ENCODE results near the gene MCM9. TPM values are rescaled to one million over a fixed set of nuclear protein-coding genes. Genes with fewer than 3 reads are reported as not detected.
"Not testable (repeated sequence)": the region's sequence is repeated elsewhere in the genome, so short reads cannot be mapped to it uniquely, and the experiment has no call there.

Gene MCM9
- total RNA-seq, 1 experiment from 2014 or later, result 18.6 TPM

DNA sequence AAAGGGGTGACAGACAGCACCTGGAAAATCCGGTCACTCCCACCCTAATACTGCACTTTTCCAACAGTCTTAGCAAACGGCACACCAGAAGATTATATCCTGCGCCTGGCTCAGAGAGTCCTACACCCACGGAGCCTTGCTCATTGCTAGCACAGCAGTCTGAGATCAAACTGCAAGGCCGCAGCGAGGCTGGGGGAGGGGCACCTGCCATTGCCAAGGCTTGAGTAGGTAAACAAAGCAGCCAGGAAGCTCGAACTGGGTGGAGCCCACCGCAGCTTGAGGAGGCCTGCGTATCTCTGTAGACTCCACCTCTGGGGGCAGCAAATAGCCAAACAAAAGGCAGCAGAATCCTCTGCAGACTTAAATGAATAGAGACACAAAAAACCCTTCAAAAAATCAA lies 138.4 kb downstream of the MCM9 start:
- not testable (repeated sequence) for H3K4me2 ChIP-seq (ENCODE audit: insufficient read depth, insufficient read length, low read length); H3K27me3 Mint-ChIP-seq (ENCODE audit: low read depth); H3K27ac ChIP-seq (ENCODE audit: insufficient read length, low read depth, low read length); H2BK15ac ChIP-seq (ENCODE audit: low read depth, low read length); H3K4me3 Mint-ChIP-seq; H4K8ac ChIP-seq (replicated peaks; ENCODE audit: insufficient read length, low read depth, low read length); H2AFZ ChIP-seq (ENCODE audit: low read length); H3K4me1 ChIP-seq (ENCODE audit: insufficient read depth, low read length); H2BK12ac ChIP-seq (ENCODE audit: insufficient read length, low read depth, low read length); H3K23ac ChIP-seq (ENCODE audit: insufficient read length, low read depth, low read length); H2AK5ac ChIP-seq (ENCODE audit: insufficient read length, low read length); H3K18ac ChIP-seq (ENCODE audit: insufficient read length, low read depth, low read length); H3K4ac ChIP-seq (ENCODE audit: low read depth, low read length); H2BK120ac ChIP-seq (ENCODE audit: low read depth, low read length, poor library complexity, severe bottlenecking); H2BK20ac ChIP-seq (ENCODE audit: low read depth, low read length, poor library complexity, severe bottlenecking); H3K9me3 ChIP-seq (ENCODE audit: control insufficient read depth, low read depth, low read length); H4K20me1 ChIP-seq (ENCODE audit: control insufficient read depth, insufficient read depth, insufficient read length); H2BK5ac ChIP-seq (ENCODE audit: insufficient read length, low read length); H4K5ac ChIP-seq (ENCODE audit: insufficient read length, low read depth, low read length); H3K79me1 ChIP-seq (ENCODE audit: insufficient read depth, low read depth, low read length, poor library complexity, severe bottlenecking); H3K27ac Mint-ChIP-seq; H3K56ac ChIP-seq (ENCODE audit: insufficient read length, low read depth, low read length); H4K91ac ChIP-seq (ENCODE audit: insufficient read length, low read depth, low read length); H3K14ac ChIP-seq (ENCODE audit: insufficient read depth, low read length); H3T11ph ChIP-seq (ENCODE audit: low read length); H3K79me2 ChIP-seq (ENCODE audit: insufficient read depth, low read length); H3K9ac ChIP-seq (ENCODE audit: extremely low read depth, insufficient read length, low read length); H3K27me3 ChIP-seq (ENCODE audit: insufficient read depth, low read length); H3K23me2 ChIP-seq (ENCODE audit: insufficient read length, low read depth, low read length, poor library complexity, severe bottlenecking)
- peaks cover 24 to 36% of the 10 kb centered on the region in 2 experiments for H3K9me3 Mint-ChIP-seq
- DNase-seq, result peak; percentile 90
- TF ChIP-seq, protein P1, sequence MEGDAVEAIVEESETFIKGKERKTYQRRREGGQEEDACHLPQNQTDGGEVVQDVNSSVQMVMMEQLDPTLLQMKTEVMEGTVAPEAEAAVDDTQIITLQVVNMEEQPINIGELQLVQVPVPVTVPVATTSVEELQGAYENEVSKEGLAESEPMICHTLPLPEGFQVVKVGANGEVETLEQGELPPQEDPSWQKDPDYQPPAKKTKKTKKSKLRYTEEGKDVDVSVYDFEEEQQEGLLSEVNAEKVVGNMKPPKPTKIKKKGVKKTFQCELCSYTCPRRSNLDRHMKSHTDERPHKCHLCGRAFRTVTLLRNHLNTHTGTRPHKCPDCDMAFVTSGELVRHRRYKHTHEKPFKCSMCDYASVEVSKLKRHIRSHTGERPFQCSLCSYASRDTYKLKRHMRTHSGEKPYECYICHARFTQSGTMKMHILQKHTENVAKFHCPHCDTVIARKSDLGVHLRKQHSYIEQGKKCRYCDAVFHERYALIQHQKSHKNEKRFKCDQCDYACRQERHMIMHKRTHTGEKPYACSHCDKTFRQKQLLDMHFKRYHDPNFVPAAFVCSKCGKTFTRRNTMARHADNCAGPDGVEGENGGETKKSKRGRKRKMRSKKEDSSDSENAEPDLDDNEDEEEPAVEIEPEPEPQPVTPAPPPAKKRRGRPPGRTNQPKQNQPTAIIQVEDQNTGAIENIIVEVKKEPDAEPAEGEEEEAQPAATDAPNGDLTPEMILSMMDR (conservative IDR thresholded peaks at IDR 0.05), result peak; percentile 31; the same call in 2 of the 3 replicates
- H3K4me1 Mint-ChIP-seq, result peaks cover 7 to 11% of the 10 kb centered on the region in 2 experiments
- no CpG with 5 or more reads among the region's 9 CpGs for WGBS (ENCODE audit: extremely low coverage, insufficient read length, low lambda C conversion rate)
- peaks cover 9 to 32% (median 11%) of the 10 kb centered on the region in 3 experiments; a peak in 6 of 7 replicates for H3K36me3 Mint-ChIP-seq (ENCODE audit: insufficient read depth in 1 of 3, low read depth in 3 of 3)

All from H9 (cell line).